NCI-H2227 (cell line): Measurements from ENCODE around the gene FLAD1.

ENCODE experiments used
- DNase-seq: peaks from one replicate; lab custom pipeline; 2025; ENCODE audit not compliant: unreplicated experiment; lab: John Stamatoyannopoulos, UW

Gene FLAD1

DNA sequence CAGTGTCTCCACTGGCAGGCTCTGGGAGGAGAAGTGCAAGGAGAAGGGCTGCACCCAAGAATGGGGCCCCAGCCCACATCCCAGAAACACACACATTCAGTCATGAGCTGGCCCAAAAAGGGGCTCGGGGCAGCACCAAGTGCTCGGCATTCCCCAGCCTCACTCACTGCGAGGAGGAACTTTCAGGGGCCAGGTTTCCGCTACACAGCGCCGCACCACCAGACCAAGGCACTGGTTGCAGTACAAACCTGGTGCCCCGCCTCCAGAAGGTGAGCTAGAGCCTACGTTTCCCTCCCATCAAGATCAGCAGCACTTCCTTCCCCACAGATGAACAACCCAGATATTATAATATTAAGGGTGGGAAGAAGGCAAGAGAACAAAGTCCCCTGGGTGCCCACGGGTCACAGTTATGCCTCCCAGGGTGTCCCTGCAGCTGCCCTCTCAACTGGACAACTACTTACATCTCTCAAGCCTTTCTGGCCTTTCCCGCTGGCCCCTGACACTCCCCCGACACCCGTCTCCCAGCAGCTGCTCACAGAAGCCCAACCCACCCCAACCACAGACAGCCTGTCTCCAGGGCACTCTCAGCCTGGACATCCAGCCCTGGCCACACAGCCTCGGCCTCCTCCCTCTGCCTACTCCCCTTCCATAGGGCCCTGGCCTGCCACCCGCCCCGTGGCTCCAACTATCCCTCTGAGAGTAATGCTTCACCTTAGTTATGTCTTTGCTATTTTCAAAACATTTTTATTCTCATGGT, 31.1 kb upstream of the FLAD1 start:
- DNase-seq = no peak

- DNase-seq = no peak
Observed at GRCh38 chr1:154952664-154953063, 30.5 kb upstream of the FLAD1 start.

DNA sequence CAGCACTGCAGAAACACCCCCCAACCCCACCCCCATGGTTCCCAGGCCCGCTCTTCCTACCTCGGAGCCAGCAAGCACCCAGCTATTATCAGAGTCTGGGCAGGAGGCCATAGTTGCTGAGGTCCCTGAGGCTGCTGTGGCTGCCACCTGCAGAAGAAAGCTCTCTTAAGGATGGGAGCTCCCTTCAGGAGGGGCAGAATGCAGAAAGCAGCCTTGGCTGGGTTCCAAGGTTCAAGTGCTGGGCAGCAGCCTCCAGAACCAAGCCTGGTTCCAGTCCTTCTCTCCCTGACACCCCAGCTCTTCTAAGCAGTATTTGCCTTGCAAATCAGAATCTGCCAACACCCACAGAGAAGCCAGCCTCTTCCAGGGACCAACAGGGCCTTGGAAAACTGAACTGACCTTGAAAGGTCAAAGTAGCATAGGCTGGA, 29.5 kb upstream of the FLAD1 start:
- no peak for DNase-seq

- no peak for DNase-seq
Observed at GRCh38 chr1:154954541-154954940, 28.6 kb upstream of the FLAD1 start.

DNA sequence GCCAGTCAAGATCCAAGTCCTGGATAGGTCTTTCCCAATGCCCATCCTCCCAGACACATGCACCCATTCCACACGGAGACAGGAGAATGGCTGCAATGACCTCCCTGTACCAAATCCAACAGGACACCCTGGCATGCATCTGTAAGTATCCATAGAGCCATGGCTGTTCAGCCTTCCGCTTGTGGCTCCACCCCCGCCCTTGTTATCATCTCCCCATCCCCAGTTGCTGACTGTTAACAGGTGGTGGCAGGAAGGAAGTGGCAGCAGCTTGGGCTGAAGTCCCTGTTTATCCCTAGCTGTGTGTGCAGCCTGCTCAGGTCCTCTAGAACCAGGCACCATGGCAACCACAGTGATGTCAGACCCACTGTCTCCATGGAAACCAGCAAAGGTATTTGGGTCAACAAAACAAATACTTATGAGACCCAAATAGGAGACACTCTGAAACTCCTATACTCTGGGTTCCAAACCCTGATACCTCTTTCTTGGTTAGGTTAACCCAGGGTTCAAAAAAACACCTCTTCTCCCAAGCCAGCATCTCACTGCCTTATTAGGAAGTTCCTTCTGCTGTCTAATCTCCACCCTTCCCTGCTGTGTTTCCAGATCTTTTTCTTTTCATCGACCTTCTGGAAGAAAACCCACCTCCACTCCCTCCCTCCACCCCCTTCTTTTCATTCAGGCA, 28.0 kb upstream of the FLAD1 start:
- peak; percentile 89 for DNase-seq

DNA sequence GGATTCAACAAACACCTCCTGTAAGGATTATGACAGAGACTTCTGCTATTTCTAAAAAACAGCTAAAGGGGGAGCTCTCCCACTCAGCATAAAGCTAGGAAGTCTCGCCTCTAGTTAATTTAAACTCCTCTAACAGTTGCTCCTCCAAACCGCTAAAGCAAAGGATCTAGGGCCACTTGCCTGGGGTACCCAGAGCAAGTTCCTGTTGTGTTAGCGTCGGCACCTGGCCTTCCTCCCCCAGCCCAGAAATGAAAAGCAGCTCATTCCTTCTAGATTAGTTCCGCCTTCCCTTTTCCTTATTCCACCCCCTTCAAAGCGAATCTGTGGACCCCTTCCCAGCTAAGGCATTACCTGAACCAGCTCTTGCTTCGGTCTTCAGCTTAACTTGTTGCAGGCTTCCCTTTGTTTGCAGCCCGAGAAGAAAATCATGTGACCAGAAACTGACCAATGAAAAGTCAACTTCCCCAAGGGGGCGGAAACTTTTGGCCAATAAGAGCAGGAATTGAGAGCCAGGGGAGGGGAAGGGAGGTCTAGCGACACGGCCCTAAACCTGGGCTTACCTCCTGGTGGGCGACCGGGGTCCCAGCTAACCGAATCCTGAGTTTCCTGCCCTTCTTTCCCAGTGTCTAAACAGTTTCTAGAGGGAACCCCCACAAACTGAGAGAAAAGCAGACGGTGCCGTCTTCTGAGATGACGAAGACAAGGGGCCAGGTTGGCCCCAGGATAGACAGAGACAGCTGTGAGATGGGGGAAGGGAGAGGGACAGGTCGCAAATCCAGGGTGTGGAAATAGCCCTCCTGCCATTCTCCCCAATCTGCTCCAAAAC, 27.2 kb upstream of the FLAD1 start, which contains the start of gene PBXIP1:
PBXIP1 (minus strand) TSS at position 382 of the 826 bp plus-strand sequence. CDS start 2,378 bp downstream, outside the sequence.
- DNase-seq = peak; percentile 93

GRCh38 chr1:154956544-154956941, 26.6 kb upstream of the FLAD1 start:
- no peak for DNase-seq

- no peak for DNase-seq
Observed at GRCh38 chr1:154957091-154957657, 26.0 kb upstream of the FLAD1 start.

DNA sequence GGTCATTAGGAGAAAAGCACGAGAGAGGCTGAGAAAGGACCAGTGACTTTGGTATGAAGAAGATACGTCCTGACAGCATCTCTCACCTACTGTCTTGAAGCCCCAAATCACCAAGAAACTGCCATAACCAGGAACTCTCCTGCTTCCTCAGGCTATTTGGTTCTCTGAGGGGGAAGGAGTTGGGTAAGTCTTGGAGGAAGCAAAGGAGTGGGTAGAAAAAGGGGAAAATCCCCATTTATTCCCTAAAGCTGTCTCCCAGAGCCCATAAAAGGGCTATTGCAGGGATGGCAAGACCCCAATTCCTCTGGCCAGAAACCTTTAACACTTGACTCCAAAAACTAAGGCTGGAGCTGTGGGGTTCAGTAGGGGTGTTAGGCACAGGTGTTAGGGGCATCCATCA, 25.1 kb upstream of the FLAD1 start:
- DNase-seq = no peak

DNA sequence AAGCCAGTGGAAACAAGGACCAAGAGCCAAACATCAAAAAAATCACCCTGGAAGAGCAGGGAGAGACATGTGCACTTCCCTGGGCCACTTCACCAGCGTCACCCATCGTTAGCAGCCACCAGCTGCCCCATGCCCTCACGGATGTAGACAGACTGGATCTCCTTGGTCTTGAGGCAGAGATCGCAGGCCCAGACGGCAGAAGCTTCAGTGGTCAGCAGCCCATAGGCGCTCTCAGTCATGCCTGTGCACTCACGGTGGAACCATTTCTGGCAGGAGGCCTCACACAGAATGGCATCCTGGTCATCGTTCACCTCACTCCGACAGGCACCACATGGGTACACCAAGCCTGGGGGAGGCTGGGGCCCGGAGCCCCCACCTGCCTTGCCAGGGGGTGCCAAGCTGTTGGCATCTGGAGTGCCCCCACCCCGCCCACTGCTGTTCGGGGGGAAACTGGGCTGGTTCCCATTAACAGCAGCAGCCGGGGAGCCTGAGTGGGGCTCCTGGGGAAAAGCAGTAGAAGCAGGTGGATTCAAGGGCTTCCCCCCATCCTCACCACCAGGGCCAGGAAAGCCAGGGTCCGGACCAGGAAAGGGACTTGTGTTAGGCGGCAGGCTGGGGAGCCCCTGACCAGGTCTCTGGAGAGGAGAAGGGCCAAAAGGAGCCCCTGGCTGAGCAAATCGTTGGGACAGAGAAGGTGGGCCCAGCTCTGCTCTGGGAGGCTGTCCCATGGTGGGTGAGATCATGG, 24.3 kb upstream of the FLAD1 start:
- DNase-seq = no peak

GRCh38 chr1:154959426-154959780, 23.7 kb upstream of the FLAD1 start:
- no peak for DNase-seq

GRCh38 chr1:154960446-154961136, 22.6 kb upstream of the FLAD1 start:
- DNase-seq = no peak

GRCh38 chr1:154961207-154962155, 21.7 kb upstream of the FLAD1 start, which contains the start of gene PYGO2:
TSS of gene PYGO2 (minus strand) at chr1:154961782. CDS start at chr1:154961576, 206 bp downstream.
- DNase-seq = peak; percentile 92

DNA sequence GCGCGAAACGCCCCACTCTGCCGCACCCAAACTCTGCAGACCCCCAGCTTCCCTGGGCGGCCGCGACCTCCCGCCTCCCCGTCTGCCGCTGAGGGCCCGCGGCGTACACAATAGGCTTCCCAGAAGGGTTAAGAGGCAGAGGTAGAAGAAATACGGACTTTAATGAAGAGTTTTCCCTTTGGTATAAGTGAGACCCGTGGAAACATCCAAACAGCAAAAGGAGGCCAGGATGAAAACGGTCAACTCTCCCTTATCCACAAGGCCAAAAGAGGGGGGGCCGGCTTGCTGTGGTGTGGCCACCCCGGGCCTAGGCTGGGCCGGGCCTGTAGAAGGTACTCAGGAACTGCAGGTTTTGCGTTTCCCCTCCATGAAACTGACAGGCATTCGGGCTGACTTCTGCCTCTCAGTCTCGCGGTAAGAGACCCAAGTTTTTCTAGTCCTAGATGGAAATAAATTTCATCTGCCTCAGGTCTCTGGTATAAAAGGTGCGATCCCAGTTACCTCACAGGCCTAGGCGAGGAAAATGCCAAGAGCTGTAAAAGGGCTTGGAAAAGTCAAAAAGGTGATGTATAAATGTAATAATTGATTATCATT, 20.9 kb upstream of the FLAD1 start:
- no peak for DNase-seq

- DNase-seq = no peak
Observed at GRCh38 chr1:154962795-154963330, 20.3 kb upstream of the FLAD1 start.

DNA sequence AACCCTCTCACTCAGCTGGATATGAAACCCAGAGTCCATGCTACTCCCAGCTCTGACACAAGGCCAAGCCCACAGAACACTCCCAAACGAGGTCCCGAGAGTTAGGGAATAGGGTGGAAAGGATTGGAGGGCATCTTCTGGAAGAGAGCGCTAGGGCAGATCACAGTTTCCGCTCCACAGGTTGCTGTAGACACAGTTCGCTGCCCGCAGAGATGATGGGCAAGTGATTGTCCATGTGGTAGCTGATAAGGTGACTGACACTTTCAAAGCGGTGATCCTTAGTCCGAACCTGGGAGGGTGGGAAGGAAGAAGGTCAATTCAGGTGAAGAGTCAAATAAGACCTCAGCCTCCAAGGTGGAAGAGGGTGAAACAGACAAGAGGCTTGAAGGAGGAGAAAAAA, 19.5 kb upstream of the FLAD1 start:
- DNase-seq = no peak

GRCh38 chr1:154964359-154964758, 18.8 kb upstream of the FLAD1 start:
- no peak for DNase-seq

DNA sequence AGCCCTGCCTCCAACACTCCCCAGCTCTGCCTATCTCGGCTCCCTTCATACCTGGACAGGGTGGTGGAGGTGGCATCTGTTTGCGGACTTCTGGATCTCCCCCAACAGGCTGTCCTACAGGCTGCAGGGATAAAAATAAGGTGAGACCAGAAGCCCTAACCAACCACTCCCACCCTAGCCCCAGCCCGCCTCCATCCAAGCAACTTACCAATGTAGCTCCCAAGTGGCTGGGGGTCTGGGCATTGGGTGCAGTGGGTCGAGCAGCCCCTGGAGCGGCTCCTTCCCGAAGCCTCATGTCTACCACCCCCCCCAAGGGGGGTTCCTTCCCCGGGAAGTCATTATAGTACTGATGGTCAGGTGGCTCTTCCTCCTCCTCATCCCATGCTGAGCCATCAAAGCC, 17.0 kb upstream of the FLAD1 start:
- DNase-seq = no peak
